Liver (tissue), 9 donors: ENCODE results near the gene SETBP1. TPM values are rescaled to one million over a fixed set of nuclear protein-coding genes. Genes with fewer than 3 reads are reported as not detected.

ENCODE experiments used
- DNase-seq: peaks from one replicate; pipeline ENCODE4 v3.0.0-alpha.2; 2017; ENCODE audit warnings: low spot score
- H3K27ac ChIP-seq, 2 donors: one replicate each; pipeline ENCODE4 v1.7.0; 2013; ENCODE audit warnings: inconsistent platforms in 2 of 2, low read length in 2 of 2, control low read depth in 1 of 2, low read depth in 1 of 2, mild to moderate bottlenecking in 1 of 2
- H3K27me3 ChIP-seq, 4 donors: one replicate each; pipeline versions ENCODE4 v1.6.1 to v1.7.0; 2013; ENCODE audit warnings: low read length in 3 of 4, inconsistent platforms in 1 of 4, mild to moderate bottlenecking in 1 of 4, moderate library complexity in 1 of 4; ENCODE audit not compliant: control insufficient read depth in 4 of 4, insufficient read depth in 4 of 4
- H3K36me3 ChIP-seq, 4 donors: one replicate each; pipeline versions ENCODE4 v1.6.1 to v1.7.0; 2013; ENCODE audit warnings: low read length in 3 of 4, mild to moderate bottlenecking in 3 of 4, low read depth in 1 of 4, moderate library complexity in 1 of 4; ENCODE audit not compliant: control insufficient read depth in 4 of 4, insufficient read depth in 3 of 4
- H3K4me1 ChIP-seq, 4 donors: one replicate each; pipeline versions ENCODE4 v1.6.1 to v1.7.0; 2013; ENCODE audit warnings: low read length in 3 of 4, mild to moderate bottlenecking in 3 of 4, moderate library complexity in 1 of 4; ENCODE audit not compliant: control insufficient read depth in 4 of 4, insufficient read depth in 4 of 4
- H3K4me3 ChIP-seq, 3 donors: one replicate each; pipeline versions ENCODE4 v1.6.1 to v1.7.0; 2013; ENCODE audit warnings: low read length in 3 of 3, control low read depth in 1 of 3, low read depth in 1 of 3, mild to moderate bottlenecking in 1 of 3
- H3K9ac ChIP-seq, 2 donors: one replicate each; pipeline ENCODE4 v1.7.0; 2013; ENCODE audit warnings: low read length in 2 of 2, mild to moderate bottlenecking in 2 of 2, moderate library complexity in 2 of 2, control low read depth in 1 of 2, low read depth in 1 of 2
- H3K9me3 ChIP-seq, 4 donors: one replicate each; pipeline versions ENCODE4 v1.6.1 to v1.7.0; 2013; ENCODE audit warnings: low read length in 3 of 4; ENCODE audit not compliant: control insufficient read depth in 4 of 4
- ATF3 ChIP-seq: IDR thresholded peaks from 2 replicates; pipeline ENCODE4 v1.6.1; 2016; ENCODE audit warnings: antibody characterized with exemption
- CTCF ChIP-seq: fragments of 150-350 bp; IDR thresholded peaks from 2 replicates; pipeline ENCODE4 v1.5.1; 2017; ENCODE audit warnings: improper control_type of control experiment, low read depth, low read length; ENCODE audit not compliant: missing input control
- EGR1 ChIP-seq, 2 donors: IDR thresholded peaks; 2 replicates each; pipeline ENCODE4 v1.6.1; 2016 to 2018; ENCODE audit warnings: antibody characterized with exemption in 2 of 2, low read depth in 2 of 2
- FOXA2 ChIP-seq: IDR thresholded peaks from 2 replicates; pipeline ENCODE4 v1.6.1; 2016; ENCODE audit warnings: antibody characterized with exemption
- HNF4A ChIP-seq, 2 donors: conservative IDR thresholded peaks; 2 replicates each; pipeline ENCODE4 v1.6.1; 2016; ENCODE audit warnings: antibody characterized with exemption in 2 of 2, mild to moderate bottlenecking in 2 of 2
- HNF4G ChIP-seq: IDR thresholded peaks from 2 replicates; pipeline ENCODE4 v1.6.1; 2016; ENCODE audit warnings: antibody characterized with exemption
- MAX ChIP-seq: IDR thresholded peaks from 2 replicates; pipeline ENCODE4 v1.6.1; 2016; ENCODE audit warnings: antibody characterized with exemption
- RAD21 ChIP-seq, 2 donors: IDR thresholded peaks; 2 replicates each; pipeline ENCODE4 v1.6.1; 2016; ENCODE audit warnings: antibody characterized with exemption in 2 of 2, mild to moderate bottlenecking in 2 of 2
- REST ChIP-seq: IDR thresholded peaks from 2 replicates; pipeline ENCODE4 v1.6.1; 2016; ENCODE audit warnings: antibody characterized with exemption, mild to moderate bottlenecking
- RXRA ChIP-seq, 2 donors: IDR thresholded peaks; 2 replicates each; pipeline ENCODE4 v1.6.1; 2017 to 2018; ENCODE audit warnings: antibody characterized with exemption in 2 of 2, mild to moderate bottlenecking in 1 of 2
- SP1 ChIP-seq: IDR thresholded peaks from 2 replicates; pipeline ENCODE4 v1.6.1; 2018; ENCODE audit warnings: antibody characterized with exemption, mild to moderate bottlenecking
- TAF1 ChIP-seq: conservative IDR thresholded peaks from 2 replicates; pipeline ENCODE4 v1.6.1; 2016; ENCODE audit warnings: antibody characterized with exemption, mild to moderate bottlenecking
- YY1 ChIP-seq: IDR thresholded peaks from 2 replicates; pipeline ENCODE4 v1.6.1; 2016; ENCODE audit warnings: antibody characterized with exemption, mild to moderate bottlenecking
- ZBTB33 ChIP-seq: IDR thresholded peaks from 2 replicates; pipeline ENCODE4 v1.6.1; 2016; ENCODE audit warnings: antibody characterized with exemption
- WGBS: extraction: QIAGEN DNeasy Blood & Tissue Kit; methylation state at CpG from one replicate; pipeline ENCODE4 v1.1.7; 2013; 5-methylcytosine and 5-hydroxymethylcytosine counted together
- polyA plus RNA-seq, 2 donors: library from polyadenylated mRNA; stranded (reverse) in 1 of 2; unstranded in 1 of 2; fragments of 200-250 nt in 1 of 2; fragments of >200 nt in 1 of 2; fragmentation: Nextera tagmentation in 1 of 2; extraction: Ambion mirVana in 1 of 2; gene quantifications; one replicate each; pipeline versions ENCODE4 v1.2.1 to v1.2.3, GENCODE V29; 2013 to 2015
- total RNA-seq, 2 donors: library from RNA; depleted of rRNA; stranded (reverse); fragments of >200 nt; gene quantifications; one replicate each; pipeline ENCODE4 v1.2.3, GENCODE V29; 2014
- donor health status: healthy.
- donor health status: healthy.
- donor health status: healthy.
- donor health status: healthy.
- donor health status: healthy.

The SETBP1 gene
- total and polyA plus RNA-seq, 4 donors: 2.5 to 15.8 (median 4.7) TPM

GRCh38 chr18:45063246-45064038 is 382.8 kb downstream of the SETBP1 start:
- DNase-seq: no peak
- Histone ChIP-seq H3K4me3 (no peak overlapping the region), H3K36me3 (peaks cover 0 to 6% (median 2%) of the 10 kb centered on the region in 4 donors), H3K4me1 (peaks cover 3 to 14% (median 10%) of the 10 kb centered on the region in 4 donors), H3K9me3 (no peaks in the 10 kb centered on the region), H3K27me3 (no peaks in the 10 kb centered on the region), H3K27ac (no peak overlapping the region), H3K9ac (no peak overlapping the region)
- TF ChIP-seq SP1: no peak
- TF ChIP-seq RXRA (IDR thresholded peaks at IDR 0.05): no peak
- TF ChIP-seq EGR1 (IDR thresholded peaks at IDR 0.05; ENCODE audit: low read depth in 2 of 2): no peak
- TF ChIP-seq REST: no peak
- TF ChIP-seq YY1: no peak
- WGBS: 91% methylated on average over 55 of the region's 55 CpGs

- H3K36me3 ChIP-seq: peaks cover 0 to 6% (median 2%) of the 10 kb centered on the region in 4 donors
- no peak overlapping the region for H3K9ac ChIP-seq
- TF ChIP-seq TAF1: no peak
- TF ChIP-seq RXRA (IDR thresholded peaks at IDR 0.05): no peak
- TF ChIP-seq ATF3: no peak
- TF ChIP-seq ZBTB33: no peak
- TF ChIP-seq HNF4G: no peak
- no peak for TF ChIP-seq CTCF
- TF ChIP-seq MAX: no peak
- no peak for TF ChIP-seq RAD21 (IDR thresholded peaks at IDR 0.05)
- TF ChIP-seq HNF4A (conservative IDR thresholded peaks at IDR 0.05): no peak
- TF ChIP-seq REST: no peak
- TF ChIP-seq EGR1 (IDR thresholded peaks at IDR 0.05; ENCODE audit: low read depth in 2 of 2): no peak
- TF ChIP-seq FOXA2: no peak
- H3K27ac ChIP-seq: no peak overlapping the region
- H3K4me3 ChIP-seq: no peak overlapping the region
- peaks cover 1 to 8% (median 4%) of the 10 kb centered on the region in 4 donors for H3K4me1 ChIP-seq
- H3K9me3 ChIP-seq: no peaks in the 10 kb centered on the region
- DNase-seq: no peak
- H3K27me3 ChIP-seq: no peaks in the 10 kb centered on the region
- 90% methylated on average over 4 of the region's 4 CpGs for WGBS
These were observed 385.5 kb downstream of the SETBP1 start for GRCh38 chr18:45066210-45066609.
